Right lobe of liver (tissue), 6 donors: ENCODE measurements around the gene IGFBP2. TPM values are rescaled to one million over a fixed set of nuclear protein-coding genes. Genes with fewer than 3 reads are reported as not detected.

Source experiments
- ATAC-seq, 4 donors: fragments of 200-7000 bp; cut with Tn5 transposase; one replicate each; pipeline ENCODE4 v1.9.1; 2020; ENCODE audit warnings: mild to moderate bottlenecking in 4 of 4, moderate library complexity in 4 of 4
- DNase-seq, 3 donors: peaks; one replicate each; pipeline ENCODE4 v3.0.0-alpha.2; 2020
- H3K27ac ChIP-seq, 3 donors: fragments of 200-600 bp; one replicate each; pipeline ENCODE4 v1.8.0; 2022
- H3K27me3 ChIP-seq, 2 donors: fragments of 200-600 bp; one replicate each; pipeline ENCODE4 v1.8.0; 2022
- H3K36me3 ChIP-seq, 4 donors: fragments of 200-600 bp; sonication (generic) in 1 of 4; one replicate each; pipeline versions ENCODE4 v1.5.1 to v1.8.0; 2017 to 2022; ENCODE audit warnings: control low read depth in 1 of 4
- H3K4me1 ChIP-seq, 4 donors: fragments of 200-600 bp; sonication (generic) in 1 of 4; one replicate each; pipeline versions ENCODE4 v1.5.1 to v1.8.0; 2017 to 2022; ENCODE audit warnings: control low read depth in 1 of 4
- H3K4me3 ChIP-seq, 3 donors: fragments of 200-600 bp; one replicate each; pipeline ENCODE4 v1.8.0; 2022
- H3K9me3 ChIP-seq, 4 donors: fragments of 200-600 bp; sonication (generic) in 1 of 4; one replicate each; pipeline versions ENCODE4 v1.5.1 to v1.8.0; 2017 to 2022; ENCODE audit warnings: control low read depth in 1 of 4
- CTCF ChIP-seq, 4 donors: fragments of 200-600 bp in 3 of 4; fragments of 450-650 bp in 1 of 4; IDR thresholded peaks; one replicate each; pipeline versions ENCODE4 v1.5.1 to v1.8.0; 2016 to 2022; ENCODE audit warnings: antibody characterized with exemption in 4 of 4, mild to moderate bottlenecking in 2 of 4
- POLR2A ChIP-seq: fragments of 450-650 bp; IDR thresholded peaks from one replicate; pipeline ENCODE4 v1.6.1; 2017; ENCODE audit warnings: antibody characterized with exemption, mild to moderate bottlenecking
- WGBS: methylation state at CpG from one replicate; pipeline ENCODE4 v1.1.6; 2018; ENCODE audit warnings: low coverage, low lambda C conversion rate; ENCODE audit not compliant: insufficient coverage; ENCODE audit errors: missing lambda C conversion rate; 5-methylcytosine and 5-hydroxymethylcytosine counted together
- intact Hi-C, 2 donors: fragments of 100-400 bp; cut with DNase I; formaldehyde crosslinking; loops; one replicate each; pipeline versions ENCODE4 v1.11.2 to v1.14.1; 2022
- total RNA-seq, 6 experiments: library from RNA; depleted of rRNA in 2 of 6; stranded (reverse); fragments of >200 nt in 2 of 6; fragmentation: NEBNext Ultra II Directional in 3 of 6; extraction: Animal tissue kit (Norgen Biotek cat#: 25700) in 3 of 6; gene quantifications; one replicate each; pipeline versions ENCODE4 v1.1.0 to v1.2.4, GENCODE V29; 2016 to 2023
- donor health status: DM: no; HTN: yes; CAD: no.
- donor health status: DM: no; HTN: no; CAD: no.
- donor health status: DM: no; HTN: no; CAD: no.
- donor health status: DM: no; HTN: yes; CAD: no.
- donor health status: DM: no; HTN: yes; CAD: no.

Gene IGFBP2
- total RNA-seq, 6 experiments from 2014 or later: 276 to 1,091 (median 406) TPM

- intact Hi-C loops: no loop called here
- H3K27me3 ChIP-seq: no peaks in the 10 kb centered on the region
- no peaks in the 10 kb centered on the region for H3K36me3 ChIP-seq
- 60% methylated on average over 2 of the region's 2 CpGs for WGBS
- TF ChIP-seq CTCF (IDR thresholded peaks at IDR 0.05): no peak
- TF ChIP-seq POLR2A: no peak
- peak in 1 of 4 donors; percentile 18 for ATAC-seq
- no peak overlapping the region for H3K4me3 ChIP-seq
- H3K4me1 ChIP-seq: peaks cover 0 to under 1% (median 0%) of the 10 kb centered on the region in 4 donors
- no peaks in the 10 kb centered on the region for H3K9me3 ChIP-seq
- DNase-seq: no peak
- H3K27ac ChIP-seq: no peak overlapping the region
Measured at GRCh38 chr2:216626875-216627245, 6.4 kb upstream of the IGFBP2 start.

GRCh38 chr2:216629784-216630183 lies 3.4 kb upstream of the IGFBP2 start:
- Histone ChIP-seq H3K4me1 (peaks cover 0 to 4% (median 0%) of the 10 kb centered on the region in 4 donors), H3K27me3 (no peaks in the 10 kb centered on the region), H3K27ac (no peak overlapping the region), H3K36me3 (no peaks in the 10 kb centered on the region), H3K4me3 (no peak overlapping the region), H3K9me3 (no peaks in the 10 kb centered on the region)
- intact Hi-C loops: no loop called here
- no peak for TF ChIP-seq CTCF (IDR thresholded peaks at IDR 0.05)
- TF ChIP-seq POLR2A: no peak
- DNase-seq (no peak), ATAC-seq (no peak)
- WGBS: 87% methylated on average over 4 of the region's 4 CpGs

- no peak for DNase-seq
- Histone ChIP-seq H3K27ac (no peak overlapping the region), H3K4me3 (peak overlapping the region in 2 of 3 donors; percentile 41 to 68), H3K36me3 (no peaks in the 10 kb centered on the region), H3K4me1 (peaks cover 0 to 28% (median 0%) of the 10 kb centered on the region in 4 donors), H3K27me3 (no peaks in the 10 kb centered on the region), H3K9me3 (no peaks in the 10 kb centered on the region)
- 72% methylated on average over 9 of the region's 13 CpGs for WGBS
- no peak for ATAC-seq
- no peak for TF ChIP-seq CTCF (IDR thresholded peaks at IDR 0.05)
- TF ChIP-seq POLR2A: no peak
- intact Hi-C loops: no loop called here
Measured at GRCh38 chr2:216632346-216632951, 771 bp upstream of the IGFBP2 start.

- peak; percentile 11 to 53 (median 20) for ATAC-seq
- Histone ChIP-seq H3K4me1 (peaks cover 0 to 37% (median 0%) of the 10 kb centered on the region in 4 donors), H3K9me3 (no peaks in the 10 kb centered on the region), H3K27ac (peak overlapping the region; percentile 73 to 75 (median 73)), H3K36me3 (peaks cover 0 to 3% (median 0%) of the 10 kb centered on the region in 4 donors), H3K27me3 (no peaks in the 10 kb centered on the region), H3K4me3 (peak overlapping the region; percentile 54 to 76 (median 68))
- peak in 1 of 3 donors; percentile 41 for DNase-seq
- intact Hi-C loops: no loop called here
- TF ChIP-seq POLR2A: no peak
- TF ChIP-seq CTCF (IDR thresholded peaks at IDR 0.05): no peak
- WGBS: 1% methylated on average over 21 of the region's 71 CpGs
Measured at GRCh38 chr2:216633616-216634369, 573 bp downstream of the IGFBP2 start.
